Measurements from ENCODE around the gene TNFAIP1. TPM values are rescaled to one million over a fixed set of nuclear protein-coding genes. Genes with fewer than 3 reads are reported as not detected.

TNFAIP1 gene
- total RNA-seq, 4 donors from 2014 or later = 28.7 to 50.4 (median 40.4) TPM

DNA sequence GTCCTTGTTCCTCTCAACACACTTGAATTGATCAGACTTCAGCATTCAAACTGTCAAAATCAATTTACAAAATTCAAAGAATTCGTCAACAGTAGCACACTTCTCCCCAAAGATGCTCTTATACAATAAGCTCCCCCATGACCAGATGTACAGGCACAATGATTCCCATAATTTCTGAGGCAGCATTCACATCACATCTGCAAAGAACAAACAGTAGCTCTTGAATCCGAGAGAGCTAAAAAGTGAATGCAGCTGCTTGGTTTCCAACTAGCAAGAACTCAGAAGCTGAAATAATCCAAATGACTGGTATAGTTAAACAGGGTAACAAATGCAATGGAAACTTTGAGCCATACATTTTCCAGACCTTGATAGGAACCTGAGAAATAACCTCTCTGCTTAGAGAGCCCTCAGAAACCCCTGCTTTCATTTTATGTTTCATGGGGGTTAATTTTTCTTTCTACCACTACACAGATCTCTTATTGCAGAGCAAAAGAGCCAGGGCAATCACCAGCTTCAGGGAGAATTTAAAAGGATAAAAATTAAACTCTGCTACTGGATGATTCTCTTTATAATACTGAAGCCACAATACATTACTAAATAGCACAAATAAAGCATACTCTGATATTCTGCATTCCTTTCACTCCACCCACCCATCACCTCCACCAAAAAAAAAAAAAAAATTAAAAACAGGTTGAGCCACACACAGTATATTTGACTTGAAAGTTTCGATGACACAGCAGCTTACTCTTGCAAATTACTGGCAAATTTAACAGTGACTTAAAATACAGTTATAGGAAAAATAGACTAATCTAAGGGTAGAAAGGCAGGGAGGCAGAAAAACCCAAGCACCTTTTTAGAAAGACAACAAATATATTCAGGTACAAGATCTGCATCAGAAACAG, 39.6 kb upstream of the TNFAIP1 start:
- ATAC-seq (ENCODE audit: low FRiP score) = no peak
- TF ChIP-seq, protein P1, sequence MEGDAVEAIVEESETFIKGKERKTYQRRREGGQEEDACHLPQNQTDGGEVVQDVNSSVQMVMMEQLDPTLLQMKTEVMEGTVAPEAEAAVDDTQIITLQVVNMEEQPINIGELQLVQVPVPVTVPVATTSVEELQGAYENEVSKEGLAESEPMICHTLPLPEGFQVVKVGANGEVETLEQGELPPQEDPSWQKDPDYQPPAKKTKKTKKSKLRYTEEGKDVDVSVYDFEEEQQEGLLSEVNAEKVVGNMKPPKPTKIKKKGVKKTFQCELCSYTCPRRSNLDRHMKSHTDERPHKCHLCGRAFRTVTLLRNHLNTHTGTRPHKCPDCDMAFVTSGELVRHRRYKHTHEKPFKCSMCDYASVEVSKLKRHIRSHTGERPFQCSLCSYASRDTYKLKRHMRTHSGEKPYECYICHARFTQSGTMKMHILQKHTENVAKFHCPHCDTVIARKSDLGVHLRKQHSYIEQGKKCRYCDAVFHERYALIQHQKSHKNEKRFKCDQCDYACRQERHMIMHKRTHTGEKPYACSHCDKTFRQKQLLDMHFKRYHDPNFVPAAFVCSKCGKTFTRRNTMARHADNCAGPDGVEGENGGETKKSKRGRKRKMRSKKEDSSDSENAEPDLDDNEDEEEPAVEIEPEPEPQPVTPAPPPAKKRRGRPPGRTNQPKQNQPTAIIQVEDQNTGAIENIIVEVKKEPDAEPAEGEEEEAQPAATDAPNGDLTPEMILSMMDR (IDR thresholded peaks at IDR 0.05) = no peak
- DNase-seq (ENCODE audit: low spot score) = no peak

DNA sequence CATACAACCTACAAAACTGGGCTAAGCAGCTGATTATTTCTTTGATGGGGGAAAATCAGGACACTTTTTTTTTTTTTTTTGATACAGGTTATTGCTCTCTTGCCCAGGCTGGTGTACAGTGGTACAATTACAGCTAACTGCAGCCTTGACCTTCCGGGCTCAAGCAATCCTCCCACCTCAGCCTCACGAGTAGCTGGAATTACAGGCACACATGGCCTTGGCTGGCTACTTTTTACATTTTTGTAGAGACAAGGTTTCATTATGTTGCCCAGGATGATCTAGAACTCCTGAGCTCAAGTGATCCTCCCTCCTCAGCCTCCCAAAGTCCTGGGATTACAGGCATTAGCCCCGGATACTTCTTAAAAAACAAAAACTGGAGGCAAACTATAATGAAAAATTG, 37.1 kb upstream of the TNFAIP1 start:
- DNase-seq (ENCODE audit: low spot score) = no peak
- ATAC-seq (ENCODE audit: low FRiP score) = no peak
- TF ChIP-seq, protein P1 (IDR thresholded peaks at IDR 0.05) = no peak

DNA sequence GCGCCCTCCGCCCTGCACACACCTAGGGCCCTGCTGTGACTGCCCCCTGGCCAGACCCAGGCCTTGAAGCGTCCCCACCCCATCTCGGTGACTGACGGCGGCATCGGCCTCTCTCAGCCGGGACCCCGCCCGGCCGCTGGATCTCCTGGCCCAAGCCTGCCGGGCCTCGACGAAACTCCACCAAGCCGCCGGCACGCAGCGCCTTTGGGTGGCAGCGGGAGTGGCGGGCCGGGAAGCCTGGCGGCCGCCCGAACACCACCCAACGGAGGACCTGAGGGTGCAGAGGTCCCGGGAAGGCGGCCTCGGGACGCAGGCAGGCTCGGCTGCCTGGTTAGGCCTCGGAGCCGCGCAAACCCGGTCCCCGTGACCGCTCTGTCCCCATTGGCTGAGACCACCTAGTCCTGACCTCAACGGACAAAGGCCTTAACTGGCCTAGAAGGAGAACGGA, 28.6 kb upstream of the TNFAIP1 start:
- no peak for DNase-seq (ENCODE audit: low spot score)
- TF ChIP-seq, protein P1 (IDR thresholded peaks at IDR 0.05) = no peak
- ATAC-seq (ENCODE audit: low FRiP score) = no peak

DNA sequence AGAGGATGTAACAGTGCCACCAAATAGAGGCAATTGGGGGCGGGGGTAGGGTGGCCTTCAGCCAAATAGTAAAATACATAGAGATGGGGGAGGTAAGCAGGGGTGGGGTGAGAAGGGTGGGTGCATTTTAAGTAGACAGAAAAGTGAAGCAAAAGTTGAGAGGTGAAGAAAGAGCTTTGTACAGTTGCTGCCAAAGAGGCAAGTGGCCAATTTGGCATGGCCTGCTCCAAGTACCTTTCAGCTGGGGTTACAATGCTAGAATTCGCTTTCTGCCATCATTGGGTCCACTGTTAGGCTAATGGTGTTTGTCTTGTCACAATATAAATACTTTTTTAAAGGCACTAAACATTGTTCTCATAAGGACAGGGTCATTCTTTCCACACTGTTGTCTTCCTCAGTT, 21.7 kb upstream of the TNFAIP1 start:
- TF ChIP-seq, protein P1 (IDR thresholded peaks at IDR 0.05) = no peak
- no peak for DNase-seq (ENCODE audit: low spot score)
- ATAC-seq (ENCODE audit: low FRiP score) = no peak

DNA sequence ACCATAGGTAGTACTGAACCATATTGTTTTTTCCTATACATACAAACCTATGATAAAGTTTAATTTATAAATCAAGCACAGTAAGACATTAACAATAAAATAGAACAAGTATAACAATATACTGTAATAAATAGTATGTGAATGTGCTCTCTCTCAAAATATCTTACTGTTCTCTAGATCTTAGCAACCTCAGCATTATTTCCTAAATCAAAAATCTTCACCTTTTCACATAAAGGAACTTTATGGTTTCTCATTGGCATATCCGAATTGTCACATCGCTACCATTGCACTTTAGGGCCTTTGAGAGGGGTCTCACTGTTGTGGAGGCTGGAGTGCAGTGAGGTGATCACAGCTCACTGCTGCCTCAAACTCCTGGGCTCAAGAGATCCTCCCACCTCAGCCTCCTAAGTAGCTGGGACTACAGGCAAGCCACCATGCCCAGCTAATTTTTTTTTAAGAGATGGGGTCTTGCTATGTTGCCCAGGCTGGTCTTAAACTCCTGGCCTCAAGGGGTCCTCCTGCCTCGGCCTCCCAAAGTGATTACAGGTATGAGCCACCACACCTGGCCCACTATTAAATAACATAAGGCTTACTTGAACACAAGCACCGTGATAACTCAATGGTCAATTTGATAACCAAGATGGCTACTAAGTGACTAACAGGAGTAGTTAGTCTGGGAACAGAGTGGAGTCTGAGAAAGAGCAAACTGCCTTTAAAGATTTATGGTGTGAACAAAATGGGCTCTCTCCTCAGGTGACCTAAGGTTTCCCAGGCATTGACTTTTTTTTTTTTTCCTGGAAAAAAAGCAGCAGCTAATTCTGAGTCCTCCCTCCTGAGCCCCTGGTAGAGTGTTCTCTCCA, 19.5 kb upstream of the TNFAIP1 start:
- no peak for DNase-seq (ENCODE audit: low spot score)
- TF ChIP-seq, protein P1 (IDR thresholded peaks at IDR 0.05) = no peak
- ATAC-seq (ENCODE audit: low FRiP score) = no peak

DNA sequence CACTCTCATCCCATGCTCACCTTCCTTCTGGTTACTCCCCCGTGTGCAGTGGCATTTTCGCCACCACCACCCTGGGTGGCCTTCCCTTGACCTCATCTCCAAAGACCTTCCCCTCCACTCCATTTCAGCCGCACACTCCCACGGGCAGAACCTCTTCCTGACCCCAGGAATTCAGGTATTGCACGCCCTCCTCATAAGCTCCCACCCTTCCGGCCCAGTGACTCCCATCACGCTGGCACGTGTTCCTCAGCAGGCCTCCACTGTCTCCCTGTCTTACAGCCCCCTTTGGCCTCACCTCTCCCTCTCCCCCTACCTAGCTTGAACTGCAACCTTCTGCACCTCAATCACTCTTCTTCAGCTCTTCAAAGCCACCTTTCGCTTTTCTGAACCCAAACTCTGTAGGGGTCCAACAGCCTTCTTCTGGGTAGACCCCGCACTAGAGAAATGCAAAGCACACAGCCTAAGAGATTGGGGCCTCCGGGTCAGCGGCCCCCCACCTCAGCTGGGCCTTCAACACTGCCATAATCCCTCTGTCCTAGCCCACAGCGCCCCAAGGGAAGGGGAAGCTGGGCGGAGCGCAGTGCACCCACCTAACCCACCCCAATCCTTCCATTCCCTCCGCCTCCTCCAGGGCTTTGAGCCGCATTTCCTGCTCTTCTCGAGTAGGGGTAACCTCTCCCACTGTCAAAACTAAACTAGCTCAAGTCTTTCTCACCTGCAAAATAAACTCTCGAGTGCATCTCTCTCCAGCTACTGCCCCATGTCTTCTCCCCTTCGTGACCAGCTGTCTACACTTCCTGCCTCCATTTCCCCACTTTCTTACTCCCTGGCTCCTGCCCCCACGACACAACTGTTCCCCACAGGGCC, 18.2 kb upstream of the TNFAIP1 start:
- DNase-seq (ENCODE audit: low spot score) = no peak
- no peak for ATAC-seq (ENCODE audit: low FRiP score)
- TF ChIP-seq, protein P1 (IDR thresholded peaks at IDR 0.05) = no peak

Data from omental fat pad (tissue), 4 donors.